OCI-LY3 (cell line): ENCODE measurements around the gene ELK3.

Experiments used
- H2AFZ ChIP-seq: fragments of 200-600, 300-600 bp; shearing (Covaris generic); 2 replicates; pipeline ENCODE4 v1.6.0; 2014; ENCODE audit warnings: antibody characterized with exemption, low read depth, low read length
- H3K27ac ChIP-seq: fragments of 200-600, 300-600 bp; sonication (generic); 2 replicates; pipeline ENCODE4 v1.5.1; 2014; ENCODE audit warnings: mild to moderate bottlenecking, low read length, moderate library complexity, mixed read lengths
- H3K27me3 ChIP-seq: fragments of 200-600, 300-600 bp; sonication (generic); 2 replicates; pipeline ENCODE4 v1.6.1; 2014; ENCODE audit warnings: low read depth, low read length, mixed read lengths
- H3K36me3 ChIP-seq: fragments of 200-600, 300-600 bp; sonication (generic); replicated peaks from 2 replicates; pipeline ENCODE3; 2014; ENCODE audit warnings: low read depth, low read length, mixed read lengths
- H3K4me1 ChIP-seq: fragments of 300-600, 200-600 bp; sonication (generic); 2 replicates; pipeline ENCODE4 v1.6.1; 2014; ENCODE audit warnings: low read length, mixed read lengths
- H3K4me2 ChIP-seq: fragments of 200-600, 300-600 bp; sonication (generic); 2 replicates; pipeline ENCODE4 v1.6.1; 2014; ENCODE audit warnings: low read length, mixed read lengths
- H3K4me3 ChIP-seq: fragments of 300-600, 200-600 bp; sonication (generic); 2 replicates; pipeline ENCODE4 v1.5.1; 2014; ENCODE audit warnings: antibody characterized with exemption, mild to moderate bottlenecking, low read length, moderate library complexity
- H3K79me2 ChIP-seq: fragments of 300-600, 200-600 bp; shearing (Covaris generic); 2 replicates; pipeline ENCODE4 v1.6.1; 2014; ENCODE audit warnings: mild to moderate bottlenecking, low read length, mixed read lengths
- H3K9ac ChIP-seq: fragments of 300-600, 200-600 bp; shearing (Covaris generic); 2 replicates; pipeline ENCODE4 v1.6.0; 2014; ENCODE audit warnings: mild to moderate bottlenecking, low read length, moderate library complexity
- H3K9me3 ChIP-seq: fragments of 200-600, 300-600 bp; shearing (Covaris generic); 2 replicates; pipeline ENCODE4 v1.6.1; 2014; ENCODE audit warnings: low read length, mixed read lengths; ENCODE audit not compliant: insufficient read depth
- H4K20me1 ChIP-seq: fragments of 200-600, 300-600 bp; sonication (generic); 2 replicates; pipeline ENCODE4 v1.6.1; 2016; ENCODE audit warnings: low read length, mixed read lengths; ENCODE audit not compliant: insufficient read depth
- EZH2phosphoT487 ChIP-seq: fragments of 200-600 bp; shearing (Covaris generic); IDR thresholded peaks from 2 replicates; pipeline ENCODE4 v1.6.1; 2018; ENCODE audit warnings: antibody characterized with exemption, mixed run types, low read depth
- TF ChIP-seq, protein P1 (sequence below): fragments of 200-600, 300-600 bp; sonication (generic); IDR thresholded peaks from 2 replicates; pipeline ENCODE4 v1.5.1; 2014; ENCODE audit warnings: antibody characterized with exemption, low read length, low read depth

The ELK3 gene

DNA sequence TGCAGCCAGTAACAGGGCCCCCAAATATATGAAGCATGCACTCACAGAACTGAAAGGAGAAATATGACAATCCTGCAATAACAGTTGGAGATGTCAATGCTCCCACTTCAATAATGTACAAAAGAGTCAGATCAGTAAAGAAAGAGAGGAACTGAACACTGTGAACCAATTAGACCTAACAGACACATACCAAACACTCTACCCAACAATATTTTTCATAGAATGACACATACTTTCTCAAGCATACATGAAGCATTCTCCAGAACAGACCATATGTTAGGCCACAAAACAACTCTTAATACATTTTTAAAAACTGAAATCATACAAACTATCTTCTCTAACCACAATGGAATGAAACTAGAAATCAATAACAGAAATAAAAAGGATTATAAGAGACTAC lies 80.2 kb downstream of the ELK3 start:
- Histone ChIP-seq H3K36me3 (peaks cover 27% of the 10 kb centered on the region), H3K9me3 (no peaks in the 10 kb centered on the region), H3K27ac (no peak overlapping the region), H3K27me3 (no peaks in the 10 kb centered on the region), H3K4me3 (no peak overlapping the region), H3K4me1 (peaks cover 19% of the 10 kb centered on the region), H2AFZ (no peak overlapping the region), H3K79me2 (no peaks in the 10 kb centered on the region), H4K20me1 (0 out of 2 replicates have a peak, but pooled peaks cover 4% of the 10 kb centered on the region), H3K9ac (no peak overlapping the region), H3K4me2 (no peak overlapping the region)
- TF ChIP-seq, protein P1, sequence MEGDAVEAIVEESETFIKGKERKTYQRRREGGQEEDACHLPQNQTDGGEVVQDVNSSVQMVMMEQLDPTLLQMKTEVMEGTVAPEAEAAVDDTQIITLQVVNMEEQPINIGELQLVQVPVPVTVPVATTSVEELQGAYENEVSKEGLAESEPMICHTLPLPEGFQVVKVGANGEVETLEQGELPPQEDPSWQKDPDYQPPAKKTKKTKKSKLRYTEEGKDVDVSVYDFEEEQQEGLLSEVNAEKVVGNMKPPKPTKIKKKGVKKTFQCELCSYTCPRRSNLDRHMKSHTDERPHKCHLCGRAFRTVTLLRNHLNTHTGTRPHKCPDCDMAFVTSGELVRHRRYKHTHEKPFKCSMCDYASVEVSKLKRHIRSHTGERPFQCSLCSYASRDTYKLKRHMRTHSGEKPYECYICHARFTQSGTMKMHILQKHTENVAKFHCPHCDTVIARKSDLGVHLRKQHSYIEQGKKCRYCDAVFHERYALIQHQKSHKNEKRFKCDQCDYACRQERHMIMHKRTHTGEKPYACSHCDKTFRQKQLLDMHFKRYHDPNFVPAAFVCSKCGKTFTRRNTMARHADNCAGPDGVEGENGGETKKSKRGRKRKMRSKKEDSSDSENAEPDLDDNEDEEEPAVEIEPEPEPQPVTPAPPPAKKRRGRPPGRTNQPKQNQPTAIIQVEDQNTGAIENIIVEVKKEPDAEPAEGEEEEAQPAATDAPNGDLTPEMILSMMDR = no peak
- no peak for TF ChIP-seq EZH2phosphoT487

DNA sequence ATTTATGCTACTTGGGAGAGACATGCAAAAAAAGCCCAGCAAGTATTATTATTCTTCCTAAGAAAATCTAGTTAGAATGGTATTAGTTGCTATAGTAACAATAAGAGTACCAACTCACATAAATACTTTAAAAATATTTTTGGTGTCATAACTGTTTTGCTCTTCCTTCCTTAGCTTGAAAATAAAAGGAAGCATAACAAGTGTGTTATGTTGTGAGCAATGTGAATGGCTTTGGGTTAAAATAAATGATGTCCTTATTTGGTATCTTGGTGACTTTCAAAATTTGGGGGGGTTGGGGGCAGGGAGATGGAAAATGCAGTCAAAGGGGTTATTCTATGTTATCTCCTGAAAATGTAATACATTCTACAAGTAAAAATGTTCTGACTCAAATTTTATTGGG lies 91.0 kb downstream of the ELK3 start:
- Histone ChIP-seq H3K4me1 (no peaks in the 10 kb centered on the region), H3K9ac (no peak overlapping the region), H3K79me2 (no peaks in the 10 kb centered on the region), H3K27ac (no peak overlapping the region), H3K4me2 (no peak overlapping the region), H4K20me1 (no peaks in the 10 kb centered on the region), H3K4me3 (no peak overlapping the region), H3K9me3 (no peaks in the 10 kb centered on the region), H2AFZ (no peak overlapping the region), H3K27me3 (no peaks in the 10 kb centered on the region), H3K36me3 (peaks cover 35% of the 10 kb centered on the region)
- no peak for TF ChIP-seq EZH2phosphoT487
- TF ChIP-seq, protein P1 = no peak

DNA sequence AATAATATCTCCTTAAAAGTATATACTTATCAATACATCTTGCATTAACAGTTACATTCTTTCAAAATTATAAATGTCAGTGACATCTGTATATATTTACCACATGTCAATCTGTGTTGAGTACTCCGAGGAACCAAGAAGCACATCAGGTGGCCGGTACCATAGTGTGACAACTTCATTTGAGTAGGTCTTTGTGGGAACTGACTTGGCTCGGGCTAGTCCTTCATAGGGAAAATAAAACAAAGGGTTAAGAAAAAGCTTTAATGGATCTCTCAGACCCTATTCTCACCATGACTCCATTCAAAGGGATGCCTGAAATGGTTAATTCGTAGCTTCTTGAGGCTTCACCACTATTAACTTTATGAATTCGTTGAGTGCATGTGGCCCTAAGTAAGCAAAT lies 94.9 kb downstream of the ELK3 start:
- no peaks in the 10 kb centered on the region for H3K9me3 ChIP-seq
- no peak overlapping the region for H3K4me2 ChIP-seq
- TF ChIP-seq, protein P1 = no peak
- TF ChIP-seq EZH2phosphoT487 = no peak
- no peaks in the 10 kb centered on the region for H3K4me1 ChIP-seq
- H3K27me3 ChIP-seq = no peaks in the 10 kb centered on the region
- no peaks in the 10 kb centered on the region for H3K79me2 ChIP-seq
- H3K9ac ChIP-seq = no peak overlapping the region
- no peak overlapping the region for H3K27ac ChIP-seq
- peaks cover 30% of the 10 kb centered on the region for H3K36me3 ChIP-seq
- no peak overlapping the region for H2AFZ ChIP-seq
- no peaks in the 10 kb centered on the region for H4K20me1 ChIP-seq
- no peak overlapping the region for H3K4me3 ChIP-seq

DNA sequence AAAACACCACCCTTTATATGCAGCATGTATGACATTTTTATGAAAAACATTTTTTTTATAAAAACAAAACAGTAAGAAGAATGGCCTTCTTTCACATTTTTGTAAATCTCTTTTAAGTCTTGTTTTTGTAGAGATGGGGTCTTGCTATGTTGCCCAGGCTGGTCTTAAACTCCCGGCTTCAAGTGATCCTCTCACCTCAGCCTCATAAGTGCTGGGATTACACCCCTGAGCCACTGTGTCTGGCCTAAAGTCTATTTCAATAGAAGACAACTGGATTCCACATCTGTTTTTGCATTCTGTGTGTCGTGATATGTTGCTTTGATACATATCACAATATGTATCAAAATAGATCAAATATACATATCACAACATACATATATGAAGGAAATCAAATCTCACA lies 98.9 kb downstream of the ELK3 start:
- Histone ChIP-seq H3K4me2 (no peak overlapping the region), H3K9me3 (no peaks in the 10 kb centered on the region), H2AFZ (no peak overlapping the region), H3K27ac (no peak overlapping the region), H3K4me3 (no peak overlapping the region), H4K20me1 (no peaks in the 10 kb centered on the region), H3K4me1 (no peaks in the 10 kb centered on the region), H3K9ac (no peak overlapping the region), H3K36me3 (peaks cover 17% of the 10 kb centered on the region), H3K79me2 (no peaks in the 10 kb centered on the region), H3K27me3 (no peaks in the 10 kb centered on the region)
- TF ChIP-seq, protein P1 = no peak
- TF ChIP-seq EZH2phosphoT487 = no peak
